ENCODE results near the gene SLC25A33. TPM values are rescaled to one million over a fixed set of nuclear protein-coding genes. Genes with fewer than 3 reads are reported as not detected.

The SLC25A33 gene
- total RNA-seq, 1 donor from 2014 or later: 2.1 TPM

- no peak for DNase-seq
These were observed 62.9 kb downstream of the SLC25A33 start for GRCh38 chr1:9601942-9602793.

DNA sequence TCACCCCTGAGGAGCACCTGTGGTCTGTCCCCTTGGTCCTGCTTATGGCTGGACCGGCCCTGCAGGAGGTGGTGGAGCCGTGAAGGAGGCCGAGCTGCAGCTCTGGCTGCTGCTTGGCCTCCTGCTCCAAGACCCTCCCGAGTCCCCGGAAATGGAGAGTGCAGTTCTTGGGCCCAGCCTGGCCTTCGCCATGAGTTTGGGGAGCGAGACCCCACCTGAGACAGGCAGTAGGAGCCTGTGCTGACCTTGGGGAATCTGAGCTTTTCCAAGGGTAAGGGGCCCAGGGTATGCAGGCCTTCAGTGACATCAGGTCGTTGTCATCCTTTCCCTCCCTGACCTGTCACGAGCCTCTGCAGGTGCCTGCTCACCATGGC lies 63.5 kb downstream of the SLC25A33 start:
- DNase-seq: no peak

GRCh38 chr1:9603307-9603706 lies 64.0 kb downstream of the SLC25A33 start:
- no peak for DNase-seq

DNA sequence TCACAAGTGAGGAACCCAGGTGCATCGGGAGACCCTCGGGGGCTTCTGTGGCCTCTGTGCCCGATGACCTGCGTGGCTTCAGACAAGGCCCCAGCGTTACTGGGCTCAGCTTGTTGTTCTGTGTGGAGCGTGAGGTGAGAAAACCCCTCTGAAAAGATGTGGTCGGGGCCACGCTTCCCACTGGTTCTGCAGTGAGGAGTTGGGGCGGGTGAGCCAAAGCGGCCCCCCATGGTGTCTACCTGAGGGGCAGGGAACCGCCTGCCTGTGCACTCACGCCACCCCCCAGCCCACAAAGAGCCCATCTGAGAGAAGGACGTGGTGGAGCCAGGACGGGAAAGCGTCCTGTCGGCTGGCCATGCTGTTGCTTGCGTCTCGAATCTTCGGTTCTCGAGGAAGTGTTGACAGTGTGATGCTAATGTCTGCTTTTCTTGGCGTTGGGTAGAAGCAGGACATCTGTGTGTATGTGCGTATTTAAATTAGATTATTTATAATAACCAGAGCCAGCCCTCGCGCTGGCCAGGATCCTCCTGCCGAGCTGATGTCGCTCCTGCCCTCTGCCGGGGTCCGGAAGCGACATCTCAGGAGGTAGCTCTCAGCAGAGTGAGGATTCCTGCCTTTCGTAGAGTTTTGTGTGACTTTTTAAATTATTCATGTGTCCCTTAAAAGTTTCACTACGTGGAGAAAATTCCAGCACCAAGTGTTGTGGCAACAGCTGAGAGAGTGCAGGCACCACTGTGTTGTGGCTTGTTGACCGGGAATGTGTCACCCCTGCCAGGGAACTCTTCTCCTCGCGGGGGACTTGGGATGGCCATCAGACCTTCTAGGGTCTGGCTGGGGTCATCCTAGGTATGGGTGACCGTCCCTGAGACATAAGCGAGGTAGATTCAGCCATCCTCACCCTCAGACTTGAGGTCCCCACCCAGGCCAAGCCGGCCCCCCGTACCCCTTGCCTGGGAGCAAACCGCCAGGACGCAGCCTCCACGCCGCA lies 64.8 kb downstream of the SLC25A33 start:
- no peak for DNase-seq

GRCh38 chr1:9604836-9605235 lies 65.6 kb downstream of the SLC25A33 start:
- no peak for DNase-seq

GRCh38 chr1:9605946-9606455 lies 66.7 kb downstream of the SLC25A33 start:
- DNase-seq: no peak

DNA sequence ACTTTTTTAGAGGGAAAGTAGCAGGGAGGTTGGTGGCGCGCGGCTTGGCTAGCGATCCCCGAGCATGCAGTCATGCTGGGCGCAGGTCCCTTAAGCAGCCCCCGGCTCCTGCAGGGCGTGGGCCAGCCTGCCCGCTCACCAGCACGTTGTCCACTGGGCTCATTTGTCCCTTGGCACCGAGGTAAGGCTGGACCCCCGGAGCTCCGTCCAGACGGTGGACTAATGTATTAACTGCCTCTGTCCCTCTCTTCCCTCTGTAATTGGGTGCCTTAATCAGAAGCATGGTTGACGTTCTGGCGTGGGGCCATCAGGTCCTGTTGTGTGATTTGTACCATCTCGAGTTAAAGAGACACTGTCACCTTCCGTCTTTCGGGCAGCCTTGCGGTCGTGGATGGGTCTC lies 67.2 kb downstream of the SLC25A33 start:
- no peak for DNase-seq

- no peak for DNase-seq
These were observed 67.7 kb downstream of the SLC25A33 start for GRCh38 chr1:9606948-9607347.

GRCh38 chr1:9607352-9607751 lies 68.1 kb downstream of the SLC25A33 start:
- no peak for DNase-seq

- no peak for DNase-seq
These were observed 70.7 kb downstream of the SLC25A33 start for GRCh38 chr1:9609998-9610397.

DNA sequence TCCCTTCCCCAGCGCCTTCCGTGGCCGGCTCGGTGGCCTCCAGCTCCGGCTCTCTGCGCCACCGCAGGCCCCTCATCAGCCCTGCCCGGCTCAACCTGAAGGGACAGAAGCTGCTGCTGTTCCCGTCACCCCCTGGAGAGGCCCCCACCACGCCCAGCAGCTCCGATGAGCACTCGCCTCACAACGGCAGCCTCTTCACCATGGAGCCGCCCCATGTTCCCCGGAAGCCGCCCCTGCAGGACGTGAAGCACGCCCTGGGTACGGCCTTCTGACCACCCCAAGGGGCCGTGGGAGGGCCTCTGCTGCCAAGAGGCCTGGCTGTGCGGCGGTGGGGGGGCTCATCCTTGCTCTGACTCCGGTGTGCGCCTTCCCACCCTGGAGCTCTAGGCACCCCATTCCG lies 71.3 kb downstream of the SLC25A33 start:
- no peak for DNase-seq

GRCh38 chr1:9611716-9612115 lies 72.5 kb downstream of the SLC25A33 start:
- no peak for DNase-seq

GRCh38 chr1:9612162-9612845 lies 73.0 kb downstream of the SLC25A33 start:
- DNase-seq: no peak

DNA sequence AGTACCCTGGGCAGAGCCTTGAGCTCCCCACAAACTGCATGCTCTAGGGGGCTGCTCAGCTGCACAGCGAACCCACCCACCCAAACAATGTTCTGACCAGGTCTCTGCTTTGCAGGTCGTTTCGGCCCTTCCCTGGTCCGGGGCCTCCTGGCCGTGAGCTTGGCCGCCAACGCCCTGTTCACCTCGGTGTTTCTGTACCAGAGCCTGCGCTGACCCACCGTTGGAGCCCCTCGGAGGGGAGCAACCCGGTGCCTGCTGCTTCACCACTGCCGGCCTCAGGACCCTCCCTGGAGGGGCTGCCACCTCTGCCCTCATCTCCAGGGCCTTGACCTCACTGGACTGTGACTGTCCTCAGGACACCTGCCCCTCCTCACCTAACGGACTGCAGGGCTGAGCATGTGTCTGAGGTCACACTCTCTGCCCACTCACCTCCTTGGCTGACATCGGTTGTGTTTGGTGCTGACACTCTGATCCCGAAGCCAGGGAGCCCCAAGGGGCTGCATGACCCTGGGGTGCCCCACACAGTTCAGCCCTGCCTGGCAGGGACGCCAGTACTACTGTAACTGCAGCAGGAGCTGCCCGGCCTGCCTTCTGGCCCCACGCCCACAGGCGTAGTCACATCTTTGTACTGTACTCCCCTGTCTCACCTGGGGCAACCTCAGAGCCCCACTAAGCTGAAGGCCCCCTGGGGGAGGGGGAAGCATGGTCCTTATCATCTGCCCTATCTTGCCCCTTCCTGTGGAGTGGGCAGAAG lies 73.8 kb downstream of the SLC25A33 start:
- no peak for DNase-seq

DNA sequence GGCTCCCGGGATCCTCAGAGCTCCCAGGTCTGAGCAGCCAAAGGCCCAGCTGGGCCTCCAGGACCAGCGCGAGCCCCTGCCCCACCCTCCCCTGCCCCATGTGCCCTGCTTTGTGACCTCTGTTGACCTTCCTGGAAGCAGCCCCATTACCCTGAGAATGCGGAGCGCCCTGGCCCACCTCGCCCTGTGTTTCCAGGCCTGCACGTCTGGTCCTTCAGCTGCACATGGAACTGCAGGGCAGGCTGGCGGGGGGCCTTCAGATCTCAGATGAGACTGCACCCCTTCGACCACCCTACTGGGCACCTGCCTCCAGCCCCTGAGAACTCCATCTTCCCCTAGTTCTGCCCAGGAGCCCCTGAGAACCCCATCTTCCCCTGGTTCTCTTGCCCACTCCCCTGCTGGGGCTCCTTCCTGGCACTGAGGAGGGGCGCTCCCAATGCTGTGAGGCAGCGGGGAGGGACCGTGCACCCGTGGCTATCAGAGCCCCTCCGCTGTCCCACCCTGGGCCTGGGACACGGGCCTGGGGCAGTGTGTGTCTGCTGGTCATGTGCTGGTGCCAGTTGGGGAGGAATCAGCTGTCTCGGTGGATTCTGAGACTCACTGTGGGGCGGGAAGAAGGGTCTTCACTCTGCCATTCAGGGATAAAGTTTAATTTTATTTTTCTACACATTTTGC lies 74.5 kb downstream of the SLC25A33 start:
- no peak for DNase-seq

- peak; percentile 40 for DNase-seq
These were observed 76.2 kb downstream of the SLC25A33 start for GRCh38 chr1:9615316-9616063.

GRCh38 chr1:9618909-9619679 lies 79.8 kb downstream of the SLC25A33 start:
- no peak for DNase-seq

- DNase-seq: no peak
These were observed 81.8 kb downstream of the SLC25A33 start for GRCh38 chr1:9621032-9621431.

DNA sequence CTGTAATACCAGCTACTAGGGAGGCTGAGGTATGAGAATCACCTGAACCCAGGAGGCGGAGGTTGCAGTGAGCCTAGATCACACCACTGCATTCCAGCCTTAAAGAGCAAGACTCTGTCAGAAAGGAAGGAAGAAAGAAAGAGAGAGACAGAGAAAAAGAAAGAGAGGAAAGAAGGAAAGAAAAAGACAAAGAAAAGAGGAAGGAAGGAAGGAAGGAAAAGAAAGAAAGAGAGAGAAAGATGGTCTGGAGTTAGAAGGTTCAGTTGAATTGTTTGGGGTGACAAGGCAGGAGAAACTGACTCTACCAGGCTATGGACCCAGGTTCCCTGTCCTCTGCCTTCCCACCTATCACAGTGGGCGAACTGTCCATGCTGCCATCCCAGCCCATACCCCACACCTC lies 84.8 kb downstream of the SLC25A33 start:
- no peak for DNase-seq
